GM12878 (cell line): ENCODE measurements around the gene HNRNPF. TPM values are rescaled to one million over a fixed set of nuclear protein-coding genes. Genes with fewer than 3 reads are reported as not detected.
A peak's percentile ranks its signal among the peaks of the same experiment; 100 is the strongest.

Source experiments
- CEBPZ ChIP-seq: fragments of 150-350 bp; IDR thresholded peaks from 2 replicates; pipeline ENCODE4 v1.6.1; 2016; ENCODE audit warnings: low read depth, low read length
- E2F4 ChIP-seq: IDR thresholded peaks from 2 replicates; pipeline ENCODE4 v1.6.1; 2012; ENCODE audit warnings: low read depth, low read length, improper control_type of control experiment
- E2F8 ChIP-seq: fragments of 450-650 bp; IDR thresholded peaks from 2 replicates; pipeline ENCODE4 v1.6.1; 2018; ENCODE audit warnings: mild to moderate bottlenecking, low read depth, moderate library complexity; ENCODE audit not compliant: partially characterized antibody
- EZH2 ChIP-seq: IDR thresholded peaks from 2 replicates; pipeline ENCODE4 v1.6.1; 2012; ENCODE audit warnings: low read depth, mild to moderate bottlenecking, control low read depth, inconsistent platforms, low read length, borderline replicate concordance; ENCODE audit not compliant: control insufficient read depth
- HDAC6 ChIP-seq: fragments of 200-600 bp; sonication (generic); IDR thresholded peaks from one replicate; pipeline ENCODE4 v1.8.0; 2017; ENCODE audit warnings: antibody characterized with exemption; ENCODE audit not compliant: unreplicated experiment
- NR2C2 ChIP-seq: IDR thresholded peaks from 2 replicates; pipeline ENCODE4 v1.6.1; 2011; ENCODE audit warnings: borderline replicate concordance, low read depth; ENCODE audit not compliant: control insufficient read depth, insufficient read length
- PAX8 ChIP-seq: fragments of 450-650 bp; IDR thresholded peaks from 2 replicates; pipeline ENCODE4 v1.6.1; 2017; ENCODE audit warnings: mild to moderate bottlenecking, moderate library complexity
- RAD21 ChIP-seq: IDR thresholded peaks from 2 replicates; pipeline ENCODE4 v1.6.1; 2011; ENCODE audit warnings: mild to moderate bottlenecking, low read depth, low read length, moderate library complexity; ENCODE audit not compliant: insufficient read depth
- RAD51 ChIP-seq: fragments of 450-650 bp; IDR thresholded peaks from 2 replicates; pipeline ENCODE4 v1.6.1; 2016; ENCODE audit warnings: moderate library complexity, mild to moderate bottlenecking, inconsistent platforms
- RELB ChIP-seq: fragments of 450-650 bp; IDR thresholded peaks from 2 replicates; pipeline ENCODE4 v1.6.1; 2017; ENCODE audit warnings: low read depth, mild to moderate bottlenecking, moderate library complexity
- SMAD5 ChIP-seq: IDR thresholded peaks from 2 replicates; pipeline ENCODE4 v1.6.1; 2016; ENCODE audit warnings: antibody characterized with exemption, low read depth
- SUZ12 ChIP-seq: fragments of 200-600 bp; sonication (generic); IDR thresholded peaks from one replicate; pipeline ENCODE4 v1.6.1; 2018; ENCODE audit warnings: antibody characterized with exemption, mild to moderate bottlenecking; ENCODE audit not compliant: unreplicated experiment
- TCF12 ChIP-seq: IDR thresholded peaks from 2 replicates; pipeline ENCODE4 v1.6.1; 2011; ENCODE audit warnings: low read depth, mild to moderate bottlenecking, low read length
- WRNIP1 ChIP-seq: IDR thresholded peaks from 2 replicates; pipeline ENCODE4 v1.6.1; 2011; ENCODE audit warnings: low read depth, low read length, improper control_type of control experiment, borderline replicate concordance
- ZNF687 ChIP-seq: fragments of 450-650 bp; IDR thresholded peaks from 2 replicates; pipeline ENCODE4 v1.6.1; 2017; ENCODE audit warnings: mild to moderate bottlenecking, moderate library complexity
- polyA plus RNA-seq, 11 experiments: library from polyadenylated mRNA; depleted of rRNA in 4 of 11; unstranded in 6 of 11; stranded (reverse) in 5 of 11; fragments of >200 nt; fragmentation: Nextera tagmentation in 4 of 11; fragmentation: Illumina TruSeq in 1 of 11; extraction: Ambion mirVana in 4 of 11; extraction: Trizol in 1 of 11; gene quantifications; 1 replicate in 1 of 11; 2 replicates in 10 of 11; pipeline versions ENCODE4 v1.2.1 to v1.2.3, GENCODE V29; 2011 to 2016; ENCODE audit warnings: inconsistent platforms in 2 of 11, missing spikeins in 2 of 11, low read depth in 1 of 11
- total RNA-seq, 4 experiments: library from RNA; depleted of rRNA in 3 of 4; stranded (reverse); fragments of >200 nt in 3 of 4; fragmentation: Illumina TruSeq in 1 of 4; extraction: Trizol in 1 of 4; gene quantifications; 2 replicates each; pipeline versions ENCODE4 v1.2.1 to v1.2.3, GENCODE V29; 2013 to 2021

Gene HNRNPF
- total and polyA plus RNA-seq, 10 of the 15 experiments (the other 5 are each of a cell fraction or from before 2014, with no cell fraction given), result 156 to 373 (median 293) TPM

GRCh38 chr10:43396061-43396927 lies 12.7 kb downstream of the HNRNPF start (continued):
- no peak for TF ChIP-seq CEBPZ
- no peak for TF ChIP-seq RELB
- no peak for TF ChIP-seq RAD21
- TF ChIP-seq HDAC6, result no peak
- peak; percentile 72 for TF ChIP-seq E2F8
- no peak for TF ChIP-seq EZH2
- no peak for TF ChIP-seq WRNIP1
- TF ChIP-seq NR2C2, result no peak
- no peak for TF ChIP-seq E2F4
- no peak for TF ChIP-seq SUZ12
- no peak for TF ChIP-seq RAD51
- no peak for TF ChIP-seq SMAD5
- TF ChIP-seq ZNF687, result peak; percentile 43; the same call in 1 of the 2 replicates
- TF ChIP-seq PAX8, result no peak
- no peak for TF ChIP-seq TCF12
